GM12878 (cell line): ENCODE results near the gene OLA1. TPM values are rescaled to one million over a fixed set of nuclear protein-coding genes. Genes with fewer than 3 reads are reported as not detected.

ENCODE experiments used
- ATAC-seq: fragments of 200-7000 bp; cut with Tn5 transposase; 3 replicates; pipeline ENCODE4 v1.9.1; 2020; ENCODE audit warnings: mild to moderate bottlenecking, moderate library complexity
- BruUV-seq: library from RNA; stranded (reverse); fragments of 400-500 nt; replicated peaks from 2 replicates; lab custom pipeline; 2021; lab: Mats Ljungman, UMichigan
- CTCF ChIA-PET: fragments of 300-600 bp; sonication (Branson Sonifier 250); formaldehyde crosslinking; extraction: SDS; loops from one replicate; lab custom pipeline; 2021; ENCODE audit warnings: inconsistent platforms; lab: Yijun Ruan, JAX
- POLR2A ChIA-PET: fragments of 350-600 bp; formaldehyde crosslinking; extraction: SDS; loops from one replicate; lab custom pipeline; 2021; ENCODE audit warnings: inconsistent platforms; lab: Charles Lee
- RAD21 ChIA-PET: fragments of 300-600 bp; sonication (Branson Sonifier 250); formaldehyde crosslinking; loops from one replicate; lab custom pipeline; 2023; ENCODE audit warnings: antibody characterized with exemption; ENCODE audit not compliant: unreplicated experiment; lab: Charles Lee
- SMC1A ChIA-PET: fragments of 300-600 bp; sonication (Branson Sonifier 250); formaldehyde crosslinking; loops from one replicate; lab custom pipeline; 2023; ENCODE audit not compliant: unreplicated experiment, uncharacterized antibody; lab: Charles Lee
- DNase-seq: peaks from one replicate; pipeline ENCODE4 v3.0.0-alpha.2; 2011; ENCODE audit warnings: low read depth, low spot score
- FAIRE-seq: peaks from 3 replicates; lab custom pipeline; 2011; peaks lifted over from hg19 to GRCh38; lab: Jason Lieb, UNC
- H2AFZ ChIP-seq: 2 replicates; pipeline ENCODE4 v1.6.0; 2011; ENCODE audit warnings: low read depth, low read length, control low read depth; ENCODE audit not compliant: control insufficient read depth
- H3K27ac ChIP-seq: 2 replicates; pipeline ENCODE4 v1.5.1; 2011; ENCODE audit warnings: control low read depth; ENCODE audit not compliant: control insufficient read depth, insufficient read depth
- H3K27me3 ChIP-seq, 2 experiments: replicated peaks in 1 of 2; 2 replicates each; pipeline versions ENCODE4 v1.6.0 to v1.6.1; 2011; ENCODE audit warnings: low read length in 1 of 2; ENCODE audit not compliant: control insufficient read depth in 2 of 2, insufficient read depth in 2 of 2
- H3K36me3 ChIP-seq, 2 experiments: 2 replicates each; pipeline ENCODE4 v1.5.1; 2011; ENCODE audit warnings: low read length in 1 of 2; ENCODE audit not compliant: control insufficient read depth in 2 of 2, insufficient read depth in 2 of 2
- H3K4me1 ChIP-seq: 2 replicates; pipeline ENCODE4 v1.6.1; 2011; ENCODE audit warnings: mild to moderate bottlenecking, low read length, moderate library complexity, mixed read lengths; ENCODE audit not compliant: control insufficient read depth, insufficient read depth
- H3K4me2 ChIP-seq: 2 replicates; pipeline ENCODE4 v1.6.0; 2011; ENCODE audit warnings: control low read depth; ENCODE audit not compliant: control insufficient read depth, insufficient read depth
- H3K4me3 ChIP-seq: fragments of 200-600 bp; sonication (generic); 2 replicates; pipeline ENCODE4 v1.5.1; 2016
- H3K79me2 ChIP-seq: 2 replicates; pipeline ENCODE4 v1.6.0; 2011; ENCODE audit warnings: low read length; ENCODE audit not compliant: control insufficient read depth, insufficient read depth
- H3K9ac ChIP-seq: 2 replicates; pipeline ENCODE4 v1.8.0; 2011; ENCODE audit warnings: low read length, control low read depth, mixed read lengths; ENCODE audit not compliant: control insufficient read depth, insufficient read depth
- H3K9me3 ChIP-seq: replicated peaks from 3 replicates; pipeline ENCODE4 v1.5.1; 2011; ENCODE audit warnings: mild to moderate bottlenecking, low read length; ENCODE audit not compliant: control insufficient read depth, insufficient read depth
- H4K20me1 ChIP-seq: 2 replicates; pipeline ENCODE4 v1.6.0; 2011; ENCODE audit not compliant: control insufficient read depth, insufficient read depth
- ATF2 ChIP-seq: IDR thresholded peaks from 2 replicates; pipeline ENCODE4 v1.6.1; 2012; ENCODE audit warnings: low read length, inconsistent platforms
- BACH1 ChIP-seq: fragments of 450-650 bp; IDR thresholded peaks from 2 replicates; pipeline ENCODE4 v1.6.1; 2017; ENCODE audit warnings: mild to moderate bottlenecking, borderline replicate concordance
- CEBPZ ChIP-seq: fragments of 150-350 bp; IDR thresholded peaks from 2 replicates; pipeline ENCODE4 v1.6.1; 2016; ENCODE audit warnings: low read depth, low read length
- MAX ChIP-seq: IDR thresholded peaks from 2 replicates; pipeline ENCODE4 v1.6.1; 2012; ENCODE audit warnings: low read depth, low read length, improper control_type of control experiment
- MTA2 ChIP-seq: fragments of 450-650 bp; IDR thresholded peaks from 2 replicates; pipeline ENCODE4 v1.6.1; 2016; ENCODE audit warnings: low read depth, mild to moderate bottlenecking, moderate library complexity
- NBN ChIP-seq: fragments of 450-650 bp; IDR thresholded peaks from 2 replicates; pipeline ENCODE4 v1.6.1; 2016
- NRF1 ChIP-seq: conservative IDR thresholded peaks from 2 replicates; pipeline ENCODE4 v1.6.1; 2011; ENCODE audit warnings: mild to moderate bottlenecking, low read depth, low read length, improper control_type of control experiment
- PBX3 ChIP-seq: IDR thresholded peaks from 2 replicates; pipeline ENCODE4 v1.6.1; 2011; ENCODE audit warnings: mild to moderate bottlenecking, low read depth, low read length, moderate library complexity; ENCODE audit not compliant: insufficient replicate concordance
- RELA ChIP-seq: fragments of 450-650 bp; IDR thresholded peaks from 2 replicates; pipeline ENCODE4 v1.8.0; 2014; ENCODE audit warnings: borderline replicate concordance; ENCODE audit not compliant: partially characterized antibody
- SIX5 ChIP-seq: IDR thresholded peaks from 2 replicates; pipeline ENCODE4 v1.6.1; 2011; ENCODE audit warnings: mild to moderate bottlenecking, low read depth, low read length, moderate library complexity; ENCODE audit not compliant: severe bottlenecking
- ZBTB40 ChIP-seq: fragments of 450-650 bp; IDR thresholded peaks from 2 replicates; pipeline ENCODE4 v1.6.1; 2016; ENCODE audit warnings: mild to moderate bottlenecking, moderate library complexity, borderline replicate concordance
- WGBS: methylation state at CpG from one replicate; pipeline ENCODE4 v1.1.6; 2016; ENCODE audit warnings: low lambda C conversion rate; ENCODE audit not compliant: insufficient replicate concordance, insufficient coverage; ENCODE audit errors: missing lambda C conversion rate; 5-methylcytosine and 5-hydroxymethylcytosine counted together
- in situ Hi-C: fragments of 300-500 bp; cut with MboI; formaldehyde crosslinking; loops from 9 replicates; pipeline ENCODE4 v1.14.3; 2018; ENCODE audit warnings: mixed read lengths
- intact Hi-C: fragments of 100-400 bp; cut with micrococcal nuclease; formaldehyde crosslinking; loops from one replicate; pipeline ENCODE4 v1.14.2; 2022; ENCODE audit not compliant: unreplicated experiment
- polyA plus RNA-seq, 11 experiments: library from polyadenylated mRNA; depleted of rRNA in 4 of 11; unstranded in 6 of 11; stranded (reverse) in 5 of 11; fragments of >200 nt; fragmentation: Nextera tagmentation in 4 of 11; fragmentation: Illumina TruSeq in 1 of 11; extraction: Ambion mirVana in 4 of 11; extraction: Trizol in 1 of 11; gene quantifications; 1 replicate in 1 of 11; 2 replicates in 10 of 11; pipeline versions ENCODE4 v1.2.1 to v1.2.3, GENCODE V29; 2011 to 2016; ENCODE audit warnings: inconsistent platforms in 2 of 11, missing spikeins in 2 of 11, low read depth in 1 of 11
- total RNA-seq, 4 experiments: library from RNA; depleted of rRNA in 3 of 4; stranded (reverse); fragments of >200 nt in 3 of 4; fragmentation: Illumina TruSeq in 1 of 4; extraction: Trizol in 1 of 4; gene quantifications; 2 replicates each; pipeline versions ENCODE4 v1.2.1 to v1.2.3, GENCODE V29; 2013 to 2021

The OLA1 gene
- total and polyA plus RNA-seq, 10 of the 15 experiments (the other 5 are each of a cell fraction or from before 2014, with no cell fraction given): 107 to 238 (median 142) TPM

GRCh38 chr2:174085781-174086180, 162.6 kb downstream of the OLA1 start (continued):
- TF ChIP-seq CEBPZ: no peak
- no peak for TF ChIP-seq MTA2
- TF ChIP-seq BACH1: no peak

- Histone ChIP-seq H3K4me1 (no peaks in the 10 kb centered on the region), H4K20me1 (no peaks in the 10 kb centered on the region), H3K4me3 (no peak overlapping the region), H3K79me2 (no peaks in the 10 kb centered on the region), H3K27me3 (no peaks in the 10 kb centered on the region), H3K27ac (no peak overlapping the region), H3K36me3 (peaks cover 1 to 3% of the 10 kb centered on the region in 2 experiments; a peak in 3 of 4 replicates), H2AFZ (no peak overlapping the region), H3K4me2 (no peak overlapping the region), H3K9ac (no peak overlapping the region), H3K9me3 (no peaks in the 10 kb centered on the region)
- in situ Hi-C loops (no loop called here), intact Hi-C loops (loop anchor here (5.0 kb wide), 1 partner anchor 258 kb away; no protein-coding TSS in a partner anchor)
- ChIA-PET SMC1A (interaction anchor here (1.2 to 1.3 kb wide), 2 partner anchors 23 to 41 kb away, joined by 3 read pairs; no protein-coding TSS in a partner anchor), POLR2A (no interaction called here), CTCF (interaction anchor here (0.9 to 1.5 kb wide), 2 partner anchors 54 to 257 kb away, joined by 3 to 4 read pairs; no protein-coding TSS in a partner anchor), RAD21 (no interaction called here)
- DNase-seq (no peak), ATAC-seq (no peak), FAIRE-seq (no peak)
- no TSS peak for BruUV-seq
- 82% methylated on average over 3 of the region's 3 CpGs for WGBS
- TF ChIP-seq ZBTB40: no peak
- TF ChIP-seq PBX3: no peak
- TF ChIP-seq SIX5: no peak
- no peak for TF ChIP-seq NBN
- no peak for TF ChIP-seq ATF2
- TF ChIP-seq RELA: no peak
- TF ChIP-seq NRF1: no peak
- TF ChIP-seq MAX: no peak
Observed at GRCh38 chr2:174083843-174084458, 164.4 kb downstream of the OLA1 start.
